Stomach (tissue), 4 donors: Measurements from ENCODE around the gene RBKS.

Experiments
- POLR2A ChIP-seq, 4 donors: fragments of 450-650 bp; IDR thresholded peaks; one replicate each; pipeline ENCODE4 v1.6.1; 2016; ENCODE audit warnings: antibody characterized with exemption in 4 of 4, control low read depth in 2 of 4, mild to moderate bottlenecking in 1 of 4, moderate library complexity in 1 of 4
- TF ChIP-seq, protein P1 (sequence below), 7 experiments: fragments of 450-650 bp in 4 of 7; fragments of 200-600 bp in 3 of 7; sonication (generic) in 3 of 7; IDR thresholded peaks; one replicate each; pipeline ENCODE4 v1.5.1; 2016 to 2019; ENCODE audit warnings: antibody characterized with exemption in 7 of 7, control low read depth in 2 of 7, mild to moderate bottlenecking in 1 of 7

GRCh38 chr2:27746325-27746724 is 143.9 kb downstream of the RBKS start:
- TF ChIP-seq POLR2A (IDR thresholded peaks at IDR 0.05): no peak
- TF ChIP-seq, protein P1, sequence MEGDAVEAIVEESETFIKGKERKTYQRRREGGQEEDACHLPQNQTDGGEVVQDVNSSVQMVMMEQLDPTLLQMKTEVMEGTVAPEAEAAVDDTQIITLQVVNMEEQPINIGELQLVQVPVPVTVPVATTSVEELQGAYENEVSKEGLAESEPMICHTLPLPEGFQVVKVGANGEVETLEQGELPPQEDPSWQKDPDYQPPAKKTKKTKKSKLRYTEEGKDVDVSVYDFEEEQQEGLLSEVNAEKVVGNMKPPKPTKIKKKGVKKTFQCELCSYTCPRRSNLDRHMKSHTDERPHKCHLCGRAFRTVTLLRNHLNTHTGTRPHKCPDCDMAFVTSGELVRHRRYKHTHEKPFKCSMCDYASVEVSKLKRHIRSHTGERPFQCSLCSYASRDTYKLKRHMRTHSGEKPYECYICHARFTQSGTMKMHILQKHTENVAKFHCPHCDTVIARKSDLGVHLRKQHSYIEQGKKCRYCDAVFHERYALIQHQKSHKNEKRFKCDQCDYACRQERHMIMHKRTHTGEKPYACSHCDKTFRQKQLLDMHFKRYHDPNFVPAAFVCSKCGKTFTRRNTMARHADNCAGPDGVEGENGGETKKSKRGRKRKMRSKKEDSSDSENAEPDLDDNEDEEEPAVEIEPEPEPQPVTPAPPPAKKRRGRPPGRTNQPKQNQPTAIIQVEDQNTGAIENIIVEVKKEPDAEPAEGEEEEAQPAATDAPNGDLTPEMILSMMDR (IDR thresholded peaks at IDR 0.05): no peak
